PFSK-1 (cell line): ENCODE results near the gene THRB.

ENCODE experiments used
- FOXP2 ChIP-seq: optimal IDR thresholded peaks from 2 replicates; pipeline ENCODE3; 2011; ENCODE audit warnings: borderline replicate concordance, control low read depth, inconsistent platforms; ENCODE audit not compliant: insufficient read depth; ENCODE audit errors: extremely low read length, extremely low read depth
- POLR2AphosphoS5 ChIP-seq: IDR thresholded peaks from 2 replicates; pipeline ENCODE4 v1.6.1; 2012; ENCODE audit warnings: low read depth, mild to moderate bottlenecking, control low read depth, low read length, moderate library complexity
- REST ChIP-seq, 2 experiments: IDR thresholded peaks; 2 replicates each; pipeline versions ENCODE4 v1.6.1 to v1.8.0; 2011 to 2012; ENCODE audit warnings: low read depth in 2 of 2, low read length in 2 of 2, control low read depth in 1 of 2, inconsistent platforms in 1 of 2, mild to moderate bottlenecking in 1 of 2, moderate library complexity in 1 of 2; ENCODE audit not compliant: insufficient read depth in 1 of 2
- SIN3A ChIP-seq: IDR thresholded peaks from 2 replicates; pipeline ENCODE4 v1.6.1; 2012; ENCODE audit warnings: mild to moderate bottlenecking, low read length, moderate library complexity, borderline replicate concordance; ENCODE audit not compliant: insufficient read depth
- TAF1 ChIP-seq: IDR thresholded peaks from 2 replicates; pipeline ENCODE4 v1.6.1; 2012; ENCODE audit warnings: low read length, control low read depth, borderline replicate concordance; ENCODE audit not compliant: insufficient read depth

Gene THRB

GRCh38 chr3:24533561-24534193 is 39.0 kb upstream of the THRB start:
- TF ChIP-seq SIN3A: no peak
- no peak for TF ChIP-seq TAF1
- TF ChIP-seq FOXP2: no peak
- no peak for TF ChIP-seq POLR2AphosphoS5
- no peak for TF ChIP-seq REST (IDR thresholded peaks at IDR 0.05; ENCODE audit: insufficient read depth in 1 of 2, low read depth in 2 of 2, low read length in 2 of 2)

- TF ChIP-seq REST (IDR thresholded peaks at IDR 0.05; ENCODE audit: insufficient read depth in 1 of 2, low read depth in 2 of 2, low read length in 2 of 2) (no peak), SIN3A (no peak), FOXP2 (no peak)
These were observed 35.8 kb upstream of the THRB start for GRCh38 chr3:24530471-24530870.

- TF ChIP-seq SIN3A (no peak), TAF1 (no peak), REST (IDR thresholded peaks at IDR 0.05; ENCODE audit: insufficient read depth in 1 of 2, low read depth in 2 of 2, low read length in 2 of 2) (no peak), POLR2AphosphoS5 (no peak), FOXP2 (no peak)
These were observed 34.6 kb upstream of the THRB start for GRCh38 chr3:24529210-24529609.

- TF ChIP-seq FOXP2: no peak
- TF ChIP-seq REST (IDR thresholded peaks at IDR 0.05; ENCODE audit: insufficient read depth in 1 of 2, low read depth in 2 of 2, low read length in 2 of 2): no peak
- no peak for TF ChIP-seq POLR2AphosphoS5
- no peak for TF ChIP-seq TAF1
- TF ChIP-seq SIN3A: no peak
These were observed 32.1 kb upstream of the THRB start for GRCh38 chr3:24526640-24527212.
